Endothelial cell of hepatic sinusoid (primary cell): Measurements from ENCODE around the gene EPB41.

Source experiments
- in situ Hi-C: cut with HindIII; loops from 2 replicates; pipeline ENCODE4 v1.10.0; 2017; ENCODE audit warnings: low sequenced_read_pairs

EPB41 gene

DNA sequence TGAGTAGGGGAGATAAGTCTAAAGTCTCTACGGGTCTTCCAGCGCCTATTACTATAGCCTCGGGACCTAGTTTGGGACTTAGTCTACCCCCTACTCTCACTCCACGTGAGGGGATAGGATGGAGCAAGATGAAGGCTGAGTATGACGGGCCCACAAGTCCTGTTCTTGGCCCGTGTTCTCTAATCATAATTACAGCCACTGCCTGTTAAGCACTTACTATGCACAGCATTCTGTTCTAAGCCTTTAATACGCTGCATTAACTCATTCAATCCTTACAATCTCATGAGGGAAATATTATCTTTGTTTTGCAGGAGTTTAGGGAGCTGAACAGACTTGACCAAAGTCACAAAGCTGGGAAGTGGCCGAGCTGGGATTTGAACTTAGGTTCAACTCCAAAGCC is 23.9 kb upstream of the EPB41 start:
- in situ Hi-C loops = no loop called here

DNA sequence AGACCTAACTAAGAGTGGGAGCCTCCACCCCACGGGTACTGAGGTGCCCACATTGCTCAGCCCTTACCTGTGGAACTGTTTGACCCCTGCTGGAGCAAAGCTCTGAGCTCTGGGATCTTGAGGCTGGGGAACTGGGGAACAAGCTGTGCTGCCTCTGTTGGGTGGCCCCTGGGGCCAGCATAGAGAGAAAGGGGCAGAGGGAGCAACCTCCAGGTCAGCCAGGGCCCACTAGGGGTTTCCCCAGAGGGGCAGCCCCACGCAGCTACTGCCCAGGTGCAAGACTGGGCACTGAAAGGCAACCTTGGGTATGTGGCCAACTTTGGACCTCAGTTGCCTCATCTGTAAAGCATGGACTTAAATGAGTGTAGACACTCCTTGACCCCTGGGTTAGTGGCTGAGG is 23.5 kb upstream of the EPB41 start:
- in situ Hi-C loops = no loop called here

DNA sequence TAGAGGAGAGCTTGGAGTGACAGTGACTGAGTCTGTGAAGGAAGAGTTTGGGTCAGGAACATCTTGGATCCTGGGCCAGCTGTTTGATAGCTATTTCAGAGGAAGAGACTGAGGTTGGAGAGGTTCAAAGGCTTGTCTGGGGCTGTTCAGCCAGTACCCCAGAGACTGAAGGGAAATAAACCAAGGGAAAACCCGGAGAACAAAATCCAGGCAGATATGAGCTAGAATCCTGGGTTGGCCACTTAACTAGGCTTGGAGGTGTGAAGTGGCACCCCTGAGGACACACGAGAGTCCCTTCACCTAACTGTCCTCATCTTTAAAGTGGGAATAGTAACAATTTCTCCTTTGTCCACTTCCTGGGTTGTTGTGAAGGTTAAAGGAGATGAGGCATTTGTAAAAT is 23.1 kb upstream of the EPB41 start:
- in situ Hi-C loops = no loop called here

DNA sequence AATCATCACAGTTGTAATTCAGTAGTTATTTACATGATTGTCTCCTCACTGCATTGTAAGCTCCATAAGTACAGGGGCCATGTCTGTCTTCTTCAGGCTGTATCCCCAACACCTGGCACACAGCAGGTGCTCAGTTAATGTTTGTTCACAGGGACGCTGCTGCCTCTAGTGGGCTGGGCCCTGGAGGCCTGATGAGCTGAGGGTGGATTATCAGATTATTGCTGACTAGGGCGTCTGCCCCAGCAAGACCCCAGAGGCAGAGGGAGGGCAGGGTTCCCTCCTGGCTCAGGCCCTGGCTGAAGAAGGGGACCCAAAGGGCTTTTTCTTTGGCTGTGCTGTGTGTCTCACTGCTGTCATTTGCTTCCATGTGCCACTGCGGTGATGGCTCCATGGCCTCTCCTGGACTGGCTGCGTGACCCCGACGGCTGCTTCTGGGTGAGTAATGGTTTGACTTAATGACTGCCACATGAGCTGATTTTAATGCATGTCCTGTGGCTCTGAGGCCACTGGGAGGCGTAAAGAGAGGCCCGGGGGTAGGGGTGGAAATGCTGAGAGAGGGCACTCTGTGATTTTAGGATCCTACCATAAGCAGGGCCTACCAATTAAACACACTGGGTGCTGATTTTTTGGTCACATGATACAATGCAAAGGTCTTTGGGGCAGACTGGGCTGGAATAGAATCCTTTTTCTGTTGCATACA is 20.8 kb upstream of the EPB41 start:
- in situ Hi-C loops = no loop called here

DNA sequence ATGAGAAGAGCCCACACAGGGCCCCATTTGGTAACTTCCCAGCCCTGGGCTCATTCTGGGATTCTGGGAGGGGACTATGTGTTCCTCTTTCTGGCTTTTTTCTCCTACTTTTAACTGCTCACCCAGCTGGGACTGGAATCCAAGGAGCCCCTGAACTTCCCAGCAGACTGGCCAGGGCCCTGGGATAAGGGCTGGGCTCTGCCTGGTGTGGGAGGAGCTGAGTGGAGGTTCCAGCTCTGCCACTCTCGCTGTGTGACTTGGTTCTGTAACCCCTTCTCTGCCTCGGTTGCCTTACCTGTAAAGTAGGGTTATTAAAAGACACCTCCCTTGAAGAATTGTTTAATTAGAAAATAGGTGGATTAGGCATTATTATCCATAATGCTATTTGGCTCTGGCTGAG is 19.6 kb upstream of the EPB41 start:
- in situ Hi-C loops = no loop called here

DNA sequence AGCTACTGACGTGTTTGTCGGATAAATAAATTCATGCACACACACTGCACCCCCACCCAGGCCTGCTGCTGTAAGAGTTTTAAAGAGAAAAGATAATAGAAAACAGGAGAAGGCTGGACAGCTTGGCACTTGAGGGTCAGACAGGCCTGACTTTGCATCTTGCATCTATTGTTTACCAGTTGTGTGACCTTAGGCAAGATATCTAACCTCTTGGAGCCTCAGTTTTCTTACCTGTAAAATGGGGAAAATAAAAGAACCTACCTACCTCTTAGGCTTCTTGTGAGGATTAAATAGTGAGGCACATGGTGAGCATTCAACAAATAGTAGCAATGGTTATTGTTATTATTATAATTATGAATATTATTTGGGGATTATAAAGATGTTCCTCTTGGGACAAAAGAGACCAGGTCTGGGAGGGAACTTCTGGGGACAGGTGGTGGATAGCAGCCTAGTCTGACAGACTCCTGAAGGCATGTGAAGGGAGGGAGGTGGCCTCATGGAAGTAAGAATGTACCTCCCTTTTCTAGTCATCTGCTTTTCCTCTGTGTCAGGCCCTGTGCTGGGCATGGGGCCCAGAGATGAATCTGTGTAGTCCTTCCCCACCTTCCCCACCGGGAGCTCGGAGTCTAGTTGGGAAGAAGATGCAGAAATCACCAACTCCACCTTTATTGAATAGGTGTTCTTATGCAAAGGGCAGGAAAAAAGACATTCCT is 18.3 kb upstream of the EPB41 start:
- in situ Hi-C loops = no loop called here

DNA sequence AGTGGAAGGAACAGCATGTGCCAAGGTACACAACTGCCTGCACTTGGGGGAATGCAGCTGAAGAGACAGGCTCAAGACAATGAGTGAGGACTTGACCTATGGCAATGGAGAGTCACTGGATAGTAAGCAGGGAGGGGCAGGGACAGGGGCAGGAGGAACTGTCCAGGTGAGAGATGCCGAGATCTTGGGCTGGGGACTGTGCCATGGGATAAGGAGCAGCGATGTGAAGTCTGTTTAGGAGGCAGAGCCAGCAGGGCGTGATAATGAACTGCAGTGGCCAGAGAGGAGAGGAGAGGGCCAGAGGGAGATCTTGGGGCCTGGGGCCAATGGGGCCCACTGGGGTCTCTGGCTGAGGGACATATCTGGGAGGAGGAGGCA is 17.8 kb upstream of the EPB41 start:
- in situ Hi-C loops = no loop called here

DNA sequence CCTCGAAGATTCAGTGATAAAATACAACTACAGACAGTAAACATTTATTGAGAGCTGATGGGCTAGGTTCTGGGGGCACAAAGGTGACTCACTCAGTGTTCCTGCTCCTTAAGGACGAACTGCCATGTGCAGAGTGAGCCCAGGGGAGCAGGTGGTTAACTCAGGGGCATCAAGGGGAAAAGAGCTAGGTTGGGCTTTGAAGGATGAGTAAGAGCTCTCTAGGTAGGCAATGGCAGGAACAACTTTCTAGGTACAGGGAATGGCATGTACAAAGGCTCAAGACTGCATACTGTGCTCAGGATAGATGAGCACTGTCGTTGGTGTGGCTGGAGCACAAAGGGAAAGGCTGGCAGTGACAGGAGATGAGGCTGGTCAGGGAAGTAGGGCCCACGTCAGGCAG is 16.6 kb upstream of the EPB41 start:
- in situ Hi-C loops = no loop called here

DNA sequence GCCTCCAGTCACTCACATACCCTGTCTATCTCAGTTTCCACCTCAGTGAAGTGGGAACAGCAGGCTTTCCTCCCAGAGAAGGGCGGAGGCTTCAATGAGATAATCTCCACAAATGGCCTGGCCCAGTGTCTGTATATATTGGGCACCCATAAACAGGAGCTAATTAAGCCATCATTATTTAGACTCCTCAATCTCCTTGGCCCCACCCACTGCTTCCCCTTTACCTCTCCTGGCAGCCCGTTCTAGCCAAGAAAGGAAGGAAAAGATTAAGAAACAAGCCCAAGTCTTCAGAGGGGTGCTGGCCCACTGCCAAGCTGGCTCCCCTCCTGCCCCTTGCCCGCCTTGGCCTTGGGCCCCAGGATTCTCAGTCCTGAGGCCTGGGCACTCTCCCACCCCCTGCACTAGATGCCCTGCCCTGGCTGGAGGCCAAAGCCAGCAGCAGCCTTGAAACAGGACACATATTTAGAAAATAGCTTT is 15.9 kb upstream of the EPB41 start:
- in situ Hi-C loops = no loop called here

DNA sequence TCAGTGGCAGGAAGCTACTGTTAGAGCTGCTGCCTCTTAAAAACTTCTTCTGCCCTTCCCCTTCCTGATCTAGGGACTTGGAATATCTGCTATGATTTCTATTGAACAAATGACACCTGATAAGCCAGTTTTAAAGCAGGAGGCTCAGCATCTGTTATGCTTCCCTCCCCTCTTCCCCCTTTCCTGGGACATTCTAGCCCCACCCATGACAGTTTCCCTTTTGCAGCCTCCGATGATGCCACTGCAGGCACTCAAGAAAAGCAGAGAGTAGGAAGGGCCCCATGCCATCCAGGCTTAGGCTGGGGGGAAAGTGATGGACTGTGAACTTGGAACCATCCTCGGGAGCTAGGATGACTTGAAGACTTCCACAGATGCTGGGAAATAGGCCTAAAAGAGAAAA is 15.1 kb upstream of the EPB41 start:
- in situ Hi-C loops = no loop called here

DNA sequence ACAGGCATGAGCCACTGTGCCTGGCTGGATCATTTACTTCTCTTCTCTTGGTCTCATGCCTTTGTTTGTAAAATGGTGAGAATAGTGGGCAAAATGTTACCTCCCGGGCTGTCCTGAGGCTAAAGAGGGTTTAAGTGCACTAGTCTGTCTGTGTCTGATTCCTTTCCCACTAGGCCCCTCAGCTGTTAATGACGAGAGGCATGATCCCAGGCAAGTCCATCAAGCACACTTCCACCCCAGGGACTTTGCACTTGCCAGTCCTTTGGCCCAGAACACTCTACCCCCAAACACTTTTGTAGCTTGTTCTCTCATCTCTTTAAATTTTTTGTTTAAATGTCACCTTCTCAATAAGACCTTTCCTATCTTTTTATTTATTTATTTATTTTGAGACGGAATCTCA is 13.8 kb upstream of the EPB41 start:
- in situ Hi-C loops = no loop called here

DNA sequence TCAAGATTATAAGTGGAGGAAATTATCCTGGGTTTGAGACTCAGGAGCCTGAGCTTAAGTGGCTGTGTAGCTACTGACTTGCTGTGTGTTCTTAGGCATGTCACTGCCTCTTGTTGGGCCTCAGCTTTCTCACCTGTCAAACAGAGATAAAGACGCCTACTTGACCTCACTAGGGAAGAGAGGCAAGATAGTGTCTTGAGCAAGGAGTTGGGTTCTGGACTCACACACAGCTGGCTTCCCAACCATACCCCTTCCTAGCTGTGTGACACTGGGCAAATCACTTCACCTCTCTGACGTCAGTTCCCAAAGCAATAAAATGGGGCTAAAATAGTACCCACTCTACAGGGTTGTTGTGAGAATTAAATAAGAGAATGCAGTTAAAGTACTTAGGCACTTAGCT is 11.6 kb upstream of the EPB41 start:
- in situ Hi-C loops = no loop called here

DNA sequence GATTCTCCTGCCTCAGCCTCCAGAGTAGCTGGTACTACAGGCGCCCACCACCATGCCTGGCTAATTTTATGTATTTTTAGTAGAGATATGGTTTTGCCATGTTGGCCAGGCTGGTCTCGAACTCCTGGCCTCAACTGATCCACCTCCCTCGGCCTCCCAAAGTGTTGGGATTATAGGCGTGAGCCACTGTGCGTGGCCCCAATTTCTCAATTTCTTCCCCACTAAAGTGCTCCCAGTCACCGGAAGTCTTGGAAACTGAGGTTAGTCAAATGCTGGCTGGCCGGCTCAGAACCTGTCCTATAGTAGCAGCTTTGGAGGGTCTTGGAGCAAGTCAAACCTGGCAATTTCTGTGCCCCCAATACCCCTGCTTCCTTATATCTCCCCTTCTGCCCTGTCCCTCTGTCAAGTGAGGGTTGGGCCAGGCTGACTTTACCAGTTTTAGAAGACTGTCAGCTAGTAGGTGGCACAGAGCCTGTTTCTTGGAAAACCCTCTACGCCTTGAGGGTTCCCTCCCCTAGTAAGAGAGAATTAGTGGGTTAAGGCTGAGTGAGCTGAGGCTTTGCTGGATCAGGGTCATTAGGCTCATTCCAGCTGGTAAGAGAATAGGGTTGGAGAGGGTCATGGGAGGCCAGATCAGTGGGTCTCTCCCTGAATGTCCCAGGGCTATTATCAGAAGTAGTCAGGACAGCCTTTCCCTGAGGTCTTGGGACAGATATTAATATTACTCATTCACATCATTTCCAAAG is 8.3 kb upstream of the EPB41 start:
- in situ Hi-C loops = no loop called here

DNA sequence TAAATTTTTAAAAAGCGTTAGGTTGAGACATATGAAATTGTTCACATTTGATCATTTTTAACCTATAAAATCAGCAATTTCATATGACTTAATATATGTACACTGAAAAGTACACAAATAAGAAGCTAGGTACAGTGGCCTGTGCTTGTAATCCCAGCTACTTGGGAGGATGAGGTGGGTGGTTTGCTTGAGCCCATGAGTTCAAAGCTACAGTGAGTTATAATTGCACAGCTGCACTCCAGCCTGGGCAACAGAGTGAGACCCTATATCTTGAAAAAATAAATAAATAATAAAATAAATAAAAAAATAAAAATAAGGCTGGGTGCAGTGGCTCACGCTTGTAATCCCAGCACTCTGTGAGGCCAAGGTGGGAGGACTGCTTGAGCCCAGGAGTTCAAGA is 5.2 kb upstream of the EPB41 start:
- in situ Hi-C loops = no loop called here

DNA sequence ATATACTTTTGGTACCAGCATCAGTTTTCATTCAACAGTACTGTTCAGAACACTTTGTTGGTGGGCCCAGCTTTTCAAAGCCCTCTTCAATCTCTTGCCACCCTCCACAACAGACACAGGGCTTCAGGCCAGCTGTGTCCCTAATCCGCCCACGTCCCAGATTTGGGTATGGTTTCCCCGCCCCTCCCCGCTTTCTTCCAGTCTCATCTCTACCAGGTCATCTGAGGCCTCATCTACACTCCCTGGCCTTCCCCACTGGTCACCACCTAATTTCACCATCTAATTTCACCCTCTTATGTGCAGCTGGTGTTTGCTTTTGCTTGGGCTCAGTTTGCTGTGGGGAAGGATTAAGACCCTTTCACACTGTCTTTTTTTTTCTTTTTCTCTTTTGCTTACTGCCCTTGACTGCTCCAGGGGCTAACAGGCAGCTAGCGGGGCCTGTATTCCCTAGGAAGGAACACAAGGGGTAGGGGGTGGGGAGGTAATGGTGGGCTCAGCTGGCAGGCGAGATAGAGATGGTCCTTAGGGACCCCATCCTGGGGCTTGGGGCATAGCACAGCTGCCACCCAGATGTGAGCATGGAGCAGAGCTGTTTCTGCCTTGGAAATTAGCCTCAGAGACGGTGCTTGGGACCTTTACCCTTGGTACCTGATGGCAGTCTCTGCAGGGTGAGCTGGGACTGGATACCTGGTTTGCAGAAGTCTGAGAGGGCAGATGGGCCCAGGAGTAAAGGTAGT is 3.8 kb upstream of the EPB41 start:
- in situ Hi-C loops = no loop called here

DNA sequence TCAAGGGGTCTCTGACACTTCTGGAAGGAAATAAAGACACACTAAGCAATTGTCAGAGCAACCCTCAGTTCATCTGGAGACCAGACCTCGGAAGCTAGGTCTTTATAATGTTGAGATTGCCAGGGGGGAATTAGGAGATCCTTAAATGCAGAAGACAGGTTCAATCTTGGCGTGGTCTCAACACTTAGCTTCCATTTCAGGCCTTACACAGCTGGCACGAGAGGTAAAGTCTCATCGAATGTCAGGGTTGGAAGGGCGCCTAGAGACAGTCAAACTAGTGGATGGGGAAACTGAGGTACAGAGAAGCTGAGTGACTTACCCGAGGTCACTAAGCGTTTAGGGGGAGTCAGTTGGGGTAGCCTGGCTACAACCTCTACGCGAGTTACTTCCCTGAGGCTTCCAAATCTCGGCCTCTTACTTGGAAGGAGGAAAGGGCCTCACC is 562 bp upstream of the EPB41 start:
- in situ Hi-C loops = no loop called here

DNA sequence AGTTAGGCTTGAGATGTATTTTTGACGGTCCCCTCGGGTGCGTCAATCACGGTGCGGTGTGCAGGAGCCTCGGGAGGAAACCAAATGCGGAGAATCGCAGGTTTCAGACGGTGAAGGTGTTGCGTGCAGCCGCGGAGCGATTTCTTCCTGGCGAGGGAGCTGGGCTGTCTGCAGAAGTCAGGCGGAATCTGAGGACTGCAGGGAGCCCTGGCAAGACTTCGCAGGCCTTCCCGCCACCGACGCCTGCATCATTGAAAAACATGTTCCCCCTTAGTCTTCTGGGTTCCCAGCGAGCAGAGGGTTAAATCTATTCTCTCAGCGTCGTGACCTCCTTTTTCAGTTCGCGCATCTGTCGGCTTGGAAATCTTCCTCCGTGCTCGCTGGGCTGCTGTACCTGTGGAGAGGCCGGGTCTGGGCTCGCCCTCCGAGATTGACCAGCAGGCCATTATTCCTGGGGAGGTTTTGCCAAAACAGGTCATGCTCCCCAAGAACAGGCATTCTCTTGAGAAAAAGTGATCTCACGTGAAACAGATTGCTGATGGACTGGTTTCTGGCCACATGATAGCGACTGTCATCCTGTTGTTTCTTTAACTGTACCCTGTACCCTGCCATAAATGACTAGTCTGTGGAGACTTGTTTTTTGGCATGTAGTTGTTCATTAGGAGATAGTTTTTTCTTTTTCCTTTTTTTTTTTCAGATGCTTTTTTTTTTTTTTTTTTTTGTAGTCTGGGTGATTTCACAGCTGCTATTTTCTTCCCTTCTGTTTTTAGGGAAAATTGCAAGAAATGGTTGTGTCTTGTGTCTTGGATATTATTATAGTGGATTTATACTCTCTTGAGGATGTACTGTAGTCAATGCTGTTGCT is 894 bp downstream of the EPB41 start:
- in situ Hi-C loops = no loop called here

DNA sequence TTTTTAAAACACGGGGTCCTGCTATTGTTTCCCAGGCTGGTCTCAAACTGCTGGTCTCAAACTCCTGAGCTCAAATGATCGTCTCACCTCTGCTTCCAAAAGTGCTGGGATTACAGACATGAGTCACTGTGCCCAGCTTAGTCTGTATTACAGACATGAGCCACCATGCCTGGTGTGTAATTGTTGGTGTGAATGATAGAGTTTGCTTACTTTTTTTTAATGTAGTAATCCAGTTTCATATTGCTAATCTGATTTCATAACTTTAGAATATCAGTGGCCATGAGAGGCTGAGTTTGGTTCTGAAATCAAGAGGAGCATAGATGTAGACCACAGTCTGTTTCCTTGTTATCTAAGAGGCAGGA is 3.4 kb downstream of the EPB41 start:
- in situ Hi-C loops = no loop called here

DNA sequence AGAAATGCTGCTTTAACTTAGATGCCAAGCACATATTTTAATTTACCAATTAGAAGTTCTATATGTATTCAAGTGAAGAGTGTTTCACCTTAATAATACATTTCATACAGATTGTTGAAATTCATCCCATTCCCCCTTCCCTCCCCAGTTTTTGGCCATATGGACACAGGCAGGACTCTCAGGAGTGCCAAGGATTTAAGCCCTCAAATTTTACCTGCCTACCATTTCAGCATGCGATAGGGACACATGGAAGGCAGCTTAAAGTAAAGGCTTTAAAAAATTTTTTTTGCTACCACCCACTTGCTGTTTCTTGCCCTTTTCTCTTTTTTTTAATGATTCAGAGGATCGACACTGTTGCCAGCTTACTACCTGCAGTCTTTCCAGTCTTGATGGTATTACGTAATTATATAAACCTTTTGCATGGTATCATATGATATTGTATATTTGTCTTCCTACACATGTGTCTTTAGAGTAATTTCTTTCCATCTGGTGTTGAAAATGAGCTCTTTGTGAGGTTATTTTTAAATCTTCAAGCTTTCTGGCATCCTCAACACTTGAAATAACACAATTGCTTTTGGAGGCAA is 7.0 kb downstream of the EPB41 start:
- in situ Hi-C loops = no loop called here

DNA sequence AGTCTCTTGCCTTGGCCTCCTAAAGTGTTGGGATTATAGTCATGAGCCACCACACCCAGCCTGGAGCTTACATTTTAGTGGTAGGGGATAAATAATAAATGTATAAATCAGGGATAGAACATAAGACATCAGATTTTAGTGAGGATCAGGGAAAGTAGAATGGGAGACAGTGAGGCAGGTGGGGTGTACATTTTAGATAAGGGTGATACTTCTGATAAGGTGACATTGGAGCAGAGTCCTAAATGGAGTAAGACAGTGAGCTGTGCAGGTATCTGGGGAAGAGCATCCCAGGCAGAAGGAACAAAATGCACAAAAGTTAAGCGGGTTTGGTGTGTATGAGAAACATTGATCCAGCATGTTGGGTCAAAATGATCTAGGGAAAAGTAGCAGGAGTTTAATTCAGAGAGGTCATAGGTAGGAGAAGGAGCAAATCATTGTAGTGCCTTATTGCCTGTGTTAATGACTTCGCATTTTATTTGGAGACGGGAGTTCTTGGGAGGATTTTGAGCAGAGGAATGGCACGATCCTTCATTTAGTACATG is 11.1 kb downstream of the EPB41 start:
- in situ Hi-C loops = no loop called here
